Measurements from ENCODE around the gene REP15. TPM values are rescaled to one million over a fixed set of nuclear protein-coding genes. Genes with fewer than 3 reads are reported as not detected.

The REP15 gene
- total RNA-seq, 1 donor from 2014 or later, result 1.3 TPM

DNA sequence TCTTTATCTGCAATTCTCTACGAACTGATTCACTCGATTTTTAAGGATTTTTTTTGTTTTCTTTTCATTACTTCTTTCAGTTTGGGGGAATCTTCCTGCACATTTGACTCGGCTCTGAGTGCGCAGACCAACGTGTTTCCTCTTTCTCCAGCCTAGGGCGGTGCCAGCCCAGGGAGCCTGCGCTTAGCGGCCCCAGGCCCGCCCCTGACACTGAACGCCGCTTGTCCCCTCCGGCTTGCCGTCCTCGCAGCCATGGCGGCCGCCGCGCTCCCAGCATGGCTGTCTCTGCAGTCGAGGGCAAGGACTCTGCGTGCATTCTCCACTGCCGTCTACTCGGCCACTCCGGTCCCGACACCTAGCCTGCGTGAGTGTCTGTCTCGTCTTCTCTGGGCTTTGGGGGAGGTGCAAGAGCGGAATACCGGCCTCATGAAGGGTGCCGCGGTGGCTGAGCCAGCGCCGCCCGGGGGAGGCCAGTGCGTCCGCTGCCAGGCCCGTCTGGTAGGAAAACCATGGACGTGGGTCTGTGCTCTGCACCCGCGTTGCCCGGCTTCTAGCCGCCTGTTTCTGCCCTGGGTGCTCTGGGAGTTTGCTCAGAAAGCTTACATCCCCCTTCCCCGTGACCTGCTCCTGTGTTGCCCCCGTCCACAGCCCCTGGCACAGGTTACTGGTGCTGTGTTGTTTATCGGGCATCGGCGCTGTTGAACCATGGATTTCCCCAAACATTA, 14.5 kb downstream of the REP15 start, which contains the start of gene MRPS35:
TSS of gene MRPS35 (plus strand) at position 241 of the 725 bp plus-strand sequence. CDS start at position 253, 12 bp downstream.
- H3K36me3 ChIP-seq (ENCODE audit: control insufficient read depth, insufficient read depth, low read length), result no peaks in the 10 kb centered on the region
- peak within 1 kb of the TSS; percentile 99 for H3K4me3 ChIP-seq (ENCODE audit: low read depth, low read length)
- TF ChIP-seq, protein P1, sequence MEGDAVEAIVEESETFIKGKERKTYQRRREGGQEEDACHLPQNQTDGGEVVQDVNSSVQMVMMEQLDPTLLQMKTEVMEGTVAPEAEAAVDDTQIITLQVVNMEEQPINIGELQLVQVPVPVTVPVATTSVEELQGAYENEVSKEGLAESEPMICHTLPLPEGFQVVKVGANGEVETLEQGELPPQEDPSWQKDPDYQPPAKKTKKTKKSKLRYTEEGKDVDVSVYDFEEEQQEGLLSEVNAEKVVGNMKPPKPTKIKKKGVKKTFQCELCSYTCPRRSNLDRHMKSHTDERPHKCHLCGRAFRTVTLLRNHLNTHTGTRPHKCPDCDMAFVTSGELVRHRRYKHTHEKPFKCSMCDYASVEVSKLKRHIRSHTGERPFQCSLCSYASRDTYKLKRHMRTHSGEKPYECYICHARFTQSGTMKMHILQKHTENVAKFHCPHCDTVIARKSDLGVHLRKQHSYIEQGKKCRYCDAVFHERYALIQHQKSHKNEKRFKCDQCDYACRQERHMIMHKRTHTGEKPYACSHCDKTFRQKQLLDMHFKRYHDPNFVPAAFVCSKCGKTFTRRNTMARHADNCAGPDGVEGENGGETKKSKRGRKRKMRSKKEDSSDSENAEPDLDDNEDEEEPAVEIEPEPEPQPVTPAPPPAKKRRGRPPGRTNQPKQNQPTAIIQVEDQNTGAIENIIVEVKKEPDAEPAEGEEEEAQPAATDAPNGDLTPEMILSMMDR (IDR thresholded peaks at IDR 0.05; ENCODE audit: insufficient read depth, low read length, poor library complexity, severe bottlenecking), result no peak
- no peaks in the 10 kb centered on the region for H3K27me3 ChIP-seq (ENCODE audit: control insufficient read depth, insufficient read depth, low read length)
- DNase-seq (ENCODE audit: low read depth), result peak; percentile 59

DNA sequence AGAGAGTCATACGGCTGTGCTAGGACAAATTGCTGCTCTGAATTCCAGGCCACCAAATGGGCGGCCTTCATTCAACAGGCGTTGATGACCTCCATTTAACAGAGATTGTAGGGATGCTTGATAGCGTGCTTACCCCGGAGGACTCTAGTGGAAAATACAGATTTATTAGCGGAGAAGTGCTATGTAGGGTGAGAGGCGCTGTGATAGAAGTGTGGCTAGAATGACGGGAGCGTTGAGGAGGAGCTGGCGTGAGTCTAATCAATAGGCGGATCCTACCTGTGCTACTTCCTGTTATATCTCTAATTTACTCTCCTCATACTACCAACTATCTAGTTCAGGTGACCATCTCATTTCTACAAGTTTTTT, 15.1 kb downstream of the REP15 start:
- peak overlapping the region; percentile 99 for H3K4me3 ChIP-seq (ENCODE audit: low read depth, low read length)
- H3K36me3 ChIP-seq (ENCODE audit: control insufficient read depth, insufficient read depth, low read length), result no peaks in the 10 kb centered on the region
- DNase-seq (ENCODE audit: low read depth), result no peak
- H3K27me3 ChIP-seq (ENCODE audit: control insufficient read depth, insufficient read depth, low read length), result no peaks in the 10 kb centered on the region
- TF ChIP-seq, protein P1 (IDR thresholded peaks at IDR 0.05; ENCODE audit: insufficient read depth, low read length, poor library complexity, severe bottlenecking), result no peak

DNA sequence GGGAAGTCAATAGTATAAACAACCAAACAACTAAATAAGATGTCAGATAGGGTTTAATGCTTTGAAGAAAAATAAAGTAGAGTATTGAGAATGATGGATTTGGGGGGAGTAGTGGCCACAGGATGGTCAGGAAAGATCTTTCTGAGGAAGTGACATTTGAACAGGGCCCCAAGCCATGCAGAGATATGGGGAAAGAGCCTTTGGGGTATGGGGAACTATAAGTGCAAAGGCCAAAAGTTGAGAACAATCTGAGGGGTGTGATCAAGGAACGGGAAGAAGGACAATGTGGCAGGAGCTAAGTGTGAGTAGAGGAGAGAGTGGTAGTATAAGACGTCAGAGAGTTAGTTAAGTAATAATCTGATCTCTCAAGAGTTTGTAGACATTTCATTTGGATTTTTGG, 15.7 kb downstream of the REP15 start:
- DNase-seq (ENCODE audit: low read depth), result no peak
- no peaks in the 10 kb centered on the region for H3K27me3 ChIP-seq (ENCODE audit: control insufficient read depth, insufficient read depth, low read length)
- TF ChIP-seq, protein P1 (IDR thresholded peaks at IDR 0.05; ENCODE audit: insufficient read depth, low read length, poor library complexity, severe bottlenecking), result no peak
- H3K4me3 ChIP-seq (ENCODE audit: low read depth, low read length), result no peak overlapping the region
- H3K36me3 ChIP-seq (ENCODE audit: control insufficient read depth, insufficient read depth, low read length), result no peaks in the 10 kb centered on the region

DNA sequence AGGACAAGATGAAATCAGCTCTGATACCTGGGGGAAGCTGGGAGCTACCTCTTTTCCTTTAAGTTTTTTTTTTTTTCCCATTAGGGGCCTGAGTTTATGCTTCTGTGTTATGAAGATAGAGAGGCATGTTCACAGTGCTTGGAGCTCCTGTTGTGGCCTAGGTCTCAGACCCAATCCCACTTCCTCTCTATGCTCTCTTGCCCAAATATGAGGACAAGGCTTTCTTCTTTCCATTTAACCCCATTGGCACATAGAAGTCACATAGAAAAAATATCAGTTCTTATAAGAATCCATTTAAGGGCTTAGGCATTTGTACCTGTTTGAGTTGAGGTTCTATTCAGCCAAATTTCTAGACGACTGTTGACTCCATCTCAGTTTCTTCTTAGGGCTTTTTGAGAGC, 27.0 kb downstream of the REP15 start:
- Histone ChIP-seq H3K36me3 (ENCODE audit: control insufficient read depth, insufficient read depth, low read length) (peaks cover 2% of the 10 kb centered on the region), H3K27me3 (ENCODE audit: control insufficient read depth, insufficient read depth, low read length) (no peaks in the 10 kb centered on the region), H3K4me3 (ENCODE audit: low read depth, low read length) (no peak overlapping the region)
- TF ChIP-seq, protein P1 (IDR thresholded peaks at IDR 0.05; ENCODE audit: insufficient read depth, low read length, poor library complexity, severe bottlenecking), result no peak
- no peak for DNase-seq (ENCODE audit: low read depth)

DNA sequence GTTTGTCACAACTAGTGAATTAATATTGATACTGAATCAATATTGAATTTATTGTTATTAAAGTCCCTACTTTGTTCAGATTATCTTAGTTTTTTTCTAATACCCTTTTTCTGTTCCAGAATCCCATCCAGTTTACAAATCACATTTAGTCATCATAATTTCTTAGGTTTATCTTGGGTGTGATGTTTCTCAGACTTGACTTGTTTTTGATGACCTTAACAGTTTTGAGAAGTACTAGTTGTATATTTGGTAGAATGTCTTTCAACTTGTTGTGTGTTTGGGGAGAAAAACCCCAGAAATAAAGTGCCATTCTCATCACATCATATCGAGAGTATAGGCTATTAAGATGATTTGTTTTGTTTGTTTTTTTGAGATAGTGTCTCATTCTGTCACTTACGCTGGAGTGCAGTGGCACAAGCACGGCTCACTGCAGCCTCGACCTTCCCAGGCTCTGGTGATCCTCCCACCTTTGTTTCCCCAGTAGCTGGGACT, 33.9 kb downstream of the REP15 start:
- Histone ChIP-seq H3K36me3 (ENCODE audit: control insufficient read depth, insufficient read depth, low read length) (peaks cover 2% of the 10 kb centered on the region), H3K27me3 (ENCODE audit: control insufficient read depth, insufficient read depth, low read length) (no peaks in the 10 kb centered on the region), H3K4me3 (ENCODE audit: low read depth, low read length) (no peak overlapping the region)
- TF ChIP-seq, protein P1 (IDR thresholded peaks at IDR 0.05; ENCODE audit: insufficient read depth, low read length, poor library complexity, severe bottlenecking), result no peak
- DNase-seq (ENCODE audit: low read depth), result no peak

DNA sequence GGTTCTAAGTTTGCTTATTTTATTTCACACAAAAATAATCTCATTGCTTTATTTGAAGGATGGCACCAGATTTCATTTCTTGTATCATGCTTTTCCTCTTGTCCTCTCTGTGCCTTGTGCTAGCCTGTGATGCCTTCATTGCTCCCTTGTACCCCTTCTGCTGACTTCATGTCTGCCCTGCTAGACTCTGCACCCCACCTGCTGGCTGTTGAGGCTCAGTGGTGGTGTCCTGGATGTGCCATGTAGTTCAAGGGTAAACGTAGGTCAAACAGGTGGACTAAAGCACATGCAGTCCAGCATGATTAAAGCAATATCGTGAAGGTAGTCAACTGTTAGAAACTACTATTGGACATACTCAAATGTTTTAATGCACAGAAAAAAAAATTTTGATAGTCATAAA, 36.0 kb downstream of the REP15 start:
- DNase-seq (ENCODE audit: low read depth), result no peak

More for the DNA sequence above, 36.0 kb downstream of the REP15 start:
- H3K27me3 ChIP-seq (ENCODE audit: control insufficient read depth, insufficient read depth, low read length), result no peaks in the 10 kb centered on the region
- no peak overlapping the region for H3K4me3 ChIP-seq (ENCODE audit: low read depth, low read length)
- H3K36me3 ChIP-seq (ENCODE audit: control insufficient read depth, insufficient read depth, low read length), result no peaks in the 10 kb centered on the region
- TF ChIP-seq, protein P1 (IDR thresholded peaks at IDR 0.05; ENCODE audit: insufficient read depth, low read length, poor library complexity, severe bottlenecking), result peak; percentile 42
